ENCODE data around the gene RAB31.
"Not testable (repeated sequence)": the region's sequence is repeated elsewhere in the genome, so short reads cannot be mapped to it uniquely, and the experiment has no call there.

Gene RAB31, protein sequence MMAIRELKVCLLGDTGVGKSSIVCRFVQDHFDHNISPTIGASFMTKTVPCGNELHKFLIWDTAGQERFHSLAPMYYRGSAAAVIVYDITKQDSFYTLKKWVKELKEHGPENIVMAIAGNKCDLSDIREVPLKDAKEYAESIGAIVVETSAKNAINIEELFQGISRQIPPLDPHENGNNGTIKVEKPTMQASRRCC

DNA sequence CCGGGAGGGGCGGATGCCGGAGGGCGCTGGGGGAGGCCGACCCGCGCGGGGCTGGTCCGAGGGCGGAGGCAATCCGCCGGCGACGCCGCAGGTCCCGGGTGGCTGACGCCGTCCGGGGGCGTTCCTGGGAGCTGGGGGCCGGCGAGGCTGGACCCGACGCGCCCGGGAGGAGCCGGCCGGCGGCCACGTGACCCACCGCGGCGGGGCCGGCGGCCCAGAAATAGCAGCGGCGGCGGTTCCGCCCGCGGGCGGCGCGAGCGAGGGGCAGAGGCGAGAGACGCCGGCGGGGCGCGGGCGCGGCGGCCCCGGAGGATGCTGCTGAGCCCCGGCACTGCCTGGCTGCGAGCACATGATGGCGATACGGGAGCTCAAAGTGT is at the start of gene RAB31:
Gene RAB31 (plus strand): TSS at position 245 of the 377 bp plus-strand sequence. CDS start 105 bp downstream, at position 350.
- no peak for DNase-seq (ENCODE audit: low read depth in 1 of 2, low spot score in 1 of 2)

DNA sequence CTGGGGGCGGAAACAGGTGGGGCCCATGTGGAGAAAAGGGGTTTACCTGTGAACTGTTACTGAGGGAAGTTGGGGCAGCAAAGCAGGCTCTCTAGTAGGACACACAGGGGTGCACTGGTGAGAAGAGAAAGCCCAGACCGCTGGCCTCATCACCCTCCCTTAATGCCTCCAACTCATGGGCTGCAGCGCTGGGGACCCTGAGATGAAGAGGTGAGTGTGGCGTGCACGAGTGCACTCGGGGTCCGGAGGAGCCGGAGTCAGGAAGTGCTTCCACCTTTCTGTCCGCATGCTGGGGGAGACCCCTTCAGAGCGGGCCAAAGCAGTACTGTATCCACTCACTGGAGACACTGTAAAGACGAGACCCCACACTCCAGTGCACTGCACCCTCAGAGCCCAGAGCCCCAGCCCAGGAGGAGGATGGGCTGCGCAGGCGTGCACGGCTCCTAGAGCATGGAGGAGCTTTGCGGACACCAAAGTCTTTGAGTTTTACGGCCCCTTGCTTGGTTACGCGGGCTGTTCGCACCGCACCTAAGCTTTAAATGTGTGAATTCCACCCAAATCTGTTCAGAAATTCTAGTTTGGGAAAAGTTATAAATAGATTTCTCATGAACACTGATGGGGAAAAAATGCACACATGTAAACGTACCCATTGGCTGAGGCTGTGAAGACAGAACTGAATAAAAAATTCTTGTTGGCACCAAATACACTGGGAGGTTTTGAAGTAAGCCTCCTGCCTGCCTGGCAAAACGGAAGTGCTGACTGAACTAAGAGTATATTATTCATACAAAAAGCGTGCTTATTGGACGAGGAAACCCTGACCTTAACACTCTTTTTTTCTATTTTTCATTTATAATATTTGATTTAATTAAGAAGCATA is 48.4 kb upstream of the RAB31 start:
- DNase-seq (ENCODE audit: low read depth in 1 of 2, low spot score in 1 of 2) = no peak

DNA sequence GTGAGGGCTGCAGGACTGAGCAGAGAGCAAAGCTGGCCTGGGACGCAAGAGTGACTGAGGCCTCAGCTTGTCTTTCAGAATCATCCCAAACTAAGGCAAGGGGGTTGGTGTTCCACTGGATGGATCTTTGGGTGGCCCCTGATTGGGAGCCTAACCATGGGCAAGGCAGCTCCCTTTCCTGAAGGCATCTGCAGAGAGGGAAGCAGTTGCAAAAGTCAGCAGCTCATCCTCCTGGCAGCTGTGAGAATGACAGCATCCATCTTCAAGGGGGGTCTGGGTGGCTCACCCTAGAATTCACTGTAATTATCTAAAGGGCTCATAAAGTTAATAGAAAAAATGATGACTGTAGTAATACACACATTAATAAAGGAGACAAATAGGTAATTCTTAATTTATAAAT is 46.5 kb upstream of the RAB31 start:
- no peak for DNase-seq (ENCODE audit: low read depth in 1 of 2, low spot score in 1 of 2)

DNA sequence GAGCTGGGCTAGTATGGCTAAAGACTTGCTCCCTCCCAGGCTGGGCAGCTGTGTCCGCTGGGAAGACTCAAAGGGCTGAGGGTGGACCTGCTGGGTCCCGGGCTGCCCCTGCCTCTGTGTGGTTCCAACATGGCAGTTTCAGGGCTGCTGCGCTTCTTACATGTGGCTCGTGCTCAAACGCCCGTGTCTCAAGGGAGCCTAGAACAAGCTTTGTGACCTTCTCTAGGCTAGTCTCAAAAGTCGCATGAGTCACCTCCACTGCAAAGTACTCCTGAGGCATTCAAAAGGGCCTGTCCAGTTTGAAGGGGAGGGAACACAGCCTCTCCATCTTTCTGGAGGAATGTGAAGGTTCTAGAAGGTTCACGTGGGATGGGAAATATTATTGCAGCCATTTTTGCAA is 44.7 kb upstream of the RAB31 start:
- DNase-seq (ENCODE audit: low read depth in 1 of 2, low spot score in 1 of 2) = no peak

DNA sequence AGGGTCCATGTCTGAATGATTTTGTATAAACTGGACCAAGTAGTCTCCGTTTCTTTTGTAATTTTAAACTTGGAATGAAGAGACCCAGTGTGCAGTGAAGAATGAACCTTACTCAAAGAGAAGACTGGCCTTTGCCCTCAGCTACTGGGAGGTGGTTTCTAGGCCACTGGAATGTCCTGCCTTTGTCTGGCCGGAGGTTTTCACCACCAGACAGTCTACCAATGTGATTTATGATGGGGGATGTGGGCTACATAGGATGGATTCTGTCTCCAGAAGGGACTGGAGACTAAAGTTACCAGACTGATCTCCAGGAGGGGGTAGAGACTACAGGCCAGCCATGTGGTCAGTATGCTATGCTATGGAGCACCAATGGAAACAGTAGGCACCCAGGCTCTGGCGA is 42.8 kb upstream of the RAB31 start:
- DNase-seq (ENCODE audit: low read depth in 1 of 2, low spot score in 1 of 2) = no peak

DNA sequence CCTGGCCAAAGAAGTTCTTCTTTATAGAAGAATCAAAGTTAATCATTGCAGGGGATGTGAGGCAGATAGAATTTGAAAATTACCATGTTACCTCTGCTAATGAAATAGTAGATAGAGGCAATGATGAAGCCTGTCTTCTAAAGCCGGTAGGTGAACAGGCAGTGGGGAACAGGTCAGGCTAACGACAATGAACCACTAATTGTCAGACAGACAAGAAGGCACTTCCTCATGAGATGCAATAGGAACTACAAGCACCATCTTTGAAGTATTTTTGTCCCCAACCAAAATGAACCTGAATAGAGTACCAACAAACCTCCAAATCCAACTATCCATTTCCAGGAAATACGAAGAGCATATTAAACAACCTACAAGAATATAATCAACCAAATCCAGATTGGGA is 41.6 kb upstream of the RAB31 start:
- DNase-seq (ENCODE audit: low read depth in 1 of 2, low spot score in 1 of 2) = no peak

DNA sequence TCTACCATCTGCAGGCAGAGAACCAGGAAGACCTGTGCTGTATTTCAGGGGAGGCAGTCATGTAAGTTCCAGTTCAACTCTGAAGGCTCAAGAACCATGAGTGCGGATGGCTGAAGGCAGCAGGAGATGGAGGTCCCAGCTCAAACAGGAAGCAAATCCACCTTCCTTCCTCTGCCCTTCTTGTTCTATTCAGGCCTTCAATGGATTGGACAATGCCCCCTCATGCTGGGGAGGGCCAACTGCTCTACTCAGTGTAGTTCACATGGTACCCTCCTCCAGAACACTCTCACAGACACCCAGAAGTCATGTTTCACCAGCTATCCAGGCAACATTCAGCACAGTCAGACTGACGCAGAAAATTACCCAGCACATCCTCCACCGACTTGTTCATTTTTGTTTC is 39.1 kb upstream of the RAB31 start:
- no peak for DNase-seq (ENCODE audit: low read depth in 1 of 2, low spot score in 1 of 2)

DNA sequence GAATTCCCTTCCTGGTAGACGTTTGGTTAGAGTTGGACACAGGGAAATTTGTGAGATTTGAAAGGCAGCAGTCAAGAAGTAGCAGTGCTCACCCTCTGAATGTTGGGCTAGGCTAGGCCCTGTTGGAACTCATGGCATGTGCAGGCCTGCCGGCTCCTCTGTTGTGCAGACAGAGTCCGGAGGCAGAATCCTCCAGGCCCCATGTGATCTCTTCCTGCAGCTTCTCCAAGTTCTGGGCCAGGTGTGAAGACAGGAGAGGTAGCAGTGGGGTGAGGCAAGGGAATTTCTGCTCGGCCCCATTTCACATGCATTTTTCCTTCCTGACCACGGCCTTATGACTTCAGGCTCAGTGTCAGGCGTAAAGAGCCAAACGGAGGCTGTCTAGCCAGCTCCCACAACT is 36.9 kb upstream of the RAB31 start:
- no peak for DNase-seq (ENCODE audit: low read depth in 1 of 2, low spot score in 1 of 2)

DNA sequence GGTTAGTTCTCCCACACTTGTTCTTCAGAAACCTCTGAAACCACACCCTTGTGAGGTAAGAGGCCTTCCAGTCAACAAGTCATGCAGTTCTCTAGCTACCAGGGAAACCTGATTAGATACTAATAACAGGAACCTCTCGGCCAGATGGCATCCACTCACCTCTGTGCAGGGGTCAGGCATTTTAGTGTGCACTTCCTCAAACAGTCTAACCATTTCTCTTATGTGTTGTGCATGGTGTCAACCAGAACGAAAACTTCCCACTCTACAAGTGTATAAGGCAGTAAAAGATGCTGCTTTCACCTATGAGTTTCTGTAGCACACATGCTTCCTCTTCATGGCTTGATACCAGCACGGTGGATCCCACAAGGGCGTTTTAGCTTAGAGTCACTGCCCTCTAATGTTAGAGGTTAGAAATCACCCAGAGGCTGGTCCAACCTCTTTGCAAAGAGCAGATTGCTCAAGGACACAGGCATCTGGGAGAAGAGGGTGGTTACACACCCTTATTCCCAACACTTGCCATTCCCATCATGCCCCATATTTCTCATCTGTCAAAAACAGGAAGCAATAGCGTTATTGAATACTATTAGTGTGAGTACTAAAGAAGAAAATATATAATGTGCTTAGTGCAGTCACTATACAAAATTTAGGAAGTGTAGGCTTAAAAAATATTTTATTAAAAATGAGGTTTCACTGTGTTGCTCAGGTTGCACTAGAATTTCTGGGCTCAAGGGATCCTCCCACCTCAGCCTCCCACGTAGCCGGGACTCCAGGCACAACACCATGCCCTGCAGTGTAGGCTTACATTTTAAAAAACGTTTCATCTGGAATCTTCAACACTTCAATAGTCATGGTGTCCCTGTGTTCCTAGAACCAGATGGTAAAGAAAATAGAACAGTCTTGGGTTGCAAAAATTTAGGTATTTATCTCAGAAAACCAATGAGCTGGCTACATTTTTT is 34.5 kb upstream of the RAB31 start:
- DNase-seq (ENCODE audit: low read depth in 1 of 2, low spot score in 1 of 2) = no peak

DNA sequence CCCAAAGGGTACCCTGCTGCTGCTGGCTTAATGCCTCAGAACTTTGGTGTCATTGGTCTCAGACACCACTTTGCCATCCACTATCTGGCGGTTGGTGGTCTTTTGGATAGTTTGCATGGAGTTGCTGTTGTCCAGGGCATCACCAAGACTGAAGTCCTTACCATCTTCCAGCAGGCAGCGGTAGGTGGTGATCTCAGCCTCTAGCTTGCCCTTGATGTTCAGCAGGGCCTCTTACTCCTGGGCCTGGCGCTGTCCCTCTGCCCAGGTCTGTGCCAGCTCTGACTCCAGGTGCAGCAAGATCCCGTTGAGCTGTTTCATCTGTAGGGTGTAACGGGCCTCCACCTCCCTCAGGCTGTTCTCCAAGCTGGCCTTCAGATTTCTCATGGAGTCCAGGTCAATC is 29.9 kb upstream of the RAB31 start:
- DNase-seq (ENCODE audit: low read depth in 1 of 2, low spot score in 1 of 2) = not testable (repeated sequence)

DNA sequence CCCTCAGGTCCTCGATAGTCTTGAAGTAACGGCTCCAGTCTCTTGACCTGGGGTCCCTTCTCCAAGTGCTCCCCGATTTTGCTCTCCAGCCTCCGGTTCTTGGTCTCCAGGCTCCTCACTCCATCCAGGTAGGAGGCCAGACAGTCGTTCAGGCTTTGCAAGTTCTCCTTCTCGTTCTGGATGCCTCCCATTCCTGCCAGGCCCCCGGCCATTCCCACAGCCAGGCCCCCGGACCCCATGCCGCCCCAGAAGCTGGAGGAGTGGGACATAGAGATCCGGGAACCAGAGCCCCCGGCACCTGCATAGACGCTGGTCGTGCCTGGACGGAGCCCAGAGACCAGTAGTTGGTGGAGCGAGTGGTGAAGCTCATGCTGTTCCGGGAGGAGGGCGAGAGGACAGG is 29.0 kb upstream of the RAB31 start:
- no peak for DNase-seq (ENCODE audit: low read depth in 1 of 2, low spot score in 1 of 2)

DNA sequence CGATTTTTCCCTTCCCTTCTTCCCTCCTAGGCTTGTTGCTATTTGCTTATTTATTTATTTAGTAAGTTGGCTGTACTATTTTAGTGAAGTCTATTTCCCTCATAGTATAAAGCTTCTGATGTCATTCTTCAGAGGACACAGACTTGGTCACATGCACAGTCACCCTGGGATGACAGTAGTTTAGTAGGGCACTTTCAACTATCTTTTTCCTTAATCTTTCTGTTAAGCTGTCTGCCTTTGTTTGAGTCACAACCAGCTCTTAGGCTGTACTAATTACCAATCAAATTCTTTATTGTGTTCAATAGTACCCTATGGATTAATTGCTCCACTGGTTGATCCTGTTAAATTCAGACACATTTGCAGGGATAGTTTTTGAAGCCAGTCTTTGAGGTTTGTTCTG is 26.9 kb upstream of the RAB31 start:
- DNase-seq (ENCODE audit: low read depth in 1 of 2, low spot score in 1 of 2) = no peak

DNA sequence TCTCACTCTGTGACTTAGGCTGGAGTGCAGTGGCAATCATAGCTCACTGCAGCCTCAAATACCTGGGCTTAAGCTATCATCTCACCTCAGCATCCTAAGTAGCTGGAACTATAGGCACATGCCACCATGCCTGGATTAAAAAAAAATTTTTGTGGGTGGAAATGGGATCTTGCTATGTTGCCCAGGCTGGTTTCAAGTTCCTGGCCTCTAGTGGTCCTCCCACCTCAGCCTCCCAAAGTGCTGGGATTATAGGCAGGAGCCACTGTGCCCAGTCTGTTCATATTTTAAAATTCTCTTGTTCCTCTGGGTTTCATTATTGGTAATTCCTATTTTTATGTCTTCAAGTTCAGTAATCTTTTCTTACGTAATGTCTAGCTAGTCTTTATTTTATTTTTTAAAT is 25.5 kb upstream of the RAB31 start:
- DNase-seq (ENCODE audit: low read depth in 1 of 2, low spot score in 1 of 2) = no peak

DNA sequence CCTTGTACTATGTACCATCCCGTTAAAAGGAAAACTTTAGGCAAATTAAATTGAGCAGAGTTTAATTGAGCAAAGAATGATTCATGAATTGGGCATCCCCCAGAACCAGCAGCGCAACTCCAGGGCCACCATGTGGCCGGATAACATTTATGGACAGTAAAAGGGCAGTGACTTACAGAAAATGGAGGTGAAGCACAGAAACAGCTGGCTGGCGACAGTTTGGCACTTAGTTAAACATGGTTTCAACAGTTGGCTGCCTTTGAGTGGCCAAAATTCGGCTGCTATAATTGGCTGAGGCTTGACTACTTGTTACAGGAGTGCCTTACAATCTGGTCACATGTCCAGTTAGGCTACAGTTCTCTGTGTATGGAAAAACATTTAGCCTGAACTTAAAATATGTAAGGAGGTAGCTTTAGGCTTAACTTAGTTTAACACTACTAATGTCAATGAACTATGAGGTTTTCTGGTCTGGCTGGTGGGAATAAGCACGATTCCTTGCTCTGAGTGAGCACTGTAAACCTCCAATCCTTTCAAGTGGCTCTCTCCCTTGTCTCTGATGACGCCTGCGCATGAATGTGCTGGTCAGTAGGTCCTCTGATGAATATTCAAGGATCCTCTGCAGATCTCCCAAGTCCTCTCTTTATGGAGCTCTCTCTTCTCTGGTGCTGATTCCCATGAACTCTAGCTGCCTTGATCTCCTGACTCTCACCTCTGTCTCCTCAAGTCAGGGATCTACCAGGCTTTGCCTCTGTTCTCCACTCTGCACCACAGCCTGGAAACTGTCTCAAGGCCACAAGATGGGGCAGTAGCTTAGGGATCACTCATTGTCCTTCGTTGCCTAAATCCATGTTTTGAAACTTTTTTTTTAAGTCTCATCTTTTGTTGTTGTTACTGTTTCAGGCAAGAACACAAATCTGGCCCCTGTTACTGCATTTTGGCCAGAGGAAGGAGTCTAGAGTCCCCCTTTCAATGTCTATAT is 24.4 kb upstream of the RAB31 start:
- DNase-seq (ENCODE audit: low read depth in 1 of 2, low spot score in 1 of 2) = no peak

DNA sequence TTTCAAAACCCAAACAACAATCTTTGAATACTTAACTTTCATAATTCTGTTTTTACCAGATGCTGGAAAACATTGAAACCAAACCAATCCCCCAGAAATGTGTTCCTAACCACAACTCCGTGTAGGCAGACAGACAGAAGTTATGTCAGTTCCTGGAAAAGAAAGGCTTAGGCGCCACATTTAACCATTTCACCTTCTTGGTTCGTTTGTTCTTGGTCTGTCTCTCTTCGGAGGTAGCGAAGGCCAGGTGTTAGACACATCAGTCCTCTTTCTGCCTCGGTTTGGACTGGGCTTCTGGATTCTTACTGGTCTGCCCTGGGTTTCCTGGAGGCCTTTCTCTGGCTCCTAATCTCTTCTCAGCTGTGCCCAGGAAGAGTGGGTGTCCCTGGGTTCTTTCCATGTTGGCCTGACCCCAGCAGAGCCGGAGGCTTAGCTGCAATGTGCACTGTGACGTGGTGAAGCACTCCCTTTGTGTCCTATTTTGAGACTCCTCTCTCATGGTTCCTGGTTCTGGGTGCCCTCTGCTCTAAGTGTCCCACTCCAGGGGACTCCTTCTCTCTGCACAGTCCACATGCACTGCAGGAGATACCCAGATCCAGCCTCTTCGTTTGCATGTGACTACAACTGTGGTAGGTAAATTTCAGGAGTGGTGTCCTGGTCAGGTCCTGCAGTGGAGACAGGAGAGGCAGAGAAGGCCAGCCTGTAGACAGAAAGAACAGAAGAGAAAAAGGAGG is 23.1 kb upstream of the RAB31 start:
- no peak for DNase-seq (ENCODE audit: low read depth in 1 of 2, low spot score in 1 of 2)

DNA sequence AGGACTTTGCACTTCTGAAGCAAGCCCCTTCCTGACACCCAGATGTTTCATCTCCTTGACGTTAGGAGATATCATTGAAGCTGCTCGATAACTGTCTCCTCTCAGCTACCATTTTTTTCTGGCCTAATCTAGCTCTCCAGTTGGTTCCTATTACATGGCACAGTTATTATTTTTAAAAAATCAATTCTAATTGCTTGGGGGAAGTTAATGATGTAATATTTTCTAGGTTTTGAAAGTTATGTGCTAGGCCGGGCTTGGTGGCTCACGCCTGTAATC is 22.5 kb upstream of the RAB31 start:
- no peak for DNase-seq (ENCODE audit: low read depth in 1 of 2, low spot score in 1 of 2)

DNA sequence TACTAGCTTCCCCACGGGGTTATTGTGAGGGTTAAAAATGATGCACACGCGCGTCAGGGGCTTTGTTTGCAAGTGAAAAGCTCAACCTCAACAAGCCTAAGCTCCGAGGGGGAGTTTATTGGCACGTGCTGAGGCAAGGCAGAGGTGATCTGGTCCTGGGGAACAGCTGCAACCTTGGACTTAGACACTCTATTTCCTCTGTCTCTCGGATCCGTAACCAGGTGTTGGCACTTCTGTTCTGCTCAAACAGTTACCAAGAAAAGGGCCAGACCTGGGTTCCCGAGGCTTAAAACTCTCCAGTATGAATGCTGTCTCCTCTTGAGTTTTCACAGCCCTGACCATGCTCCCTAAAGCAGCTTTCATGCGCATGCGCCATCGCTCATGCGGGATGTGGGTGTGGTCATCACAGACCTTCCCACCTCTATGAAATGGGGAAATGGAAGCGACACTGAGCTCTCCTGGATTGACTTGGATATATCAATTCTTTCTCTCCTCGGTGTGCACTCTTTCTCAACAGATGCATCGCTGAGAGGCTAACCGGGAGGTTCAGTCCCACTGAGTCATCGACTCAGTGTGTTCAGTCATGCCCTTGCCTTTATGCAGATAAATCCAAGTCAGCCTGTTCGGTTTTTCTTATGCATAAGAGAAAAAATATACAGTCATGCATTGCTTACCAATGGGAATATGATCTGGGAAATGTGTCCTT is 19.9 kb upstream of the RAB31 start:
- no peak for DNase-seq (ENCODE audit: low read depth in 1 of 2, low spot score in 1 of 2)

DNA sequence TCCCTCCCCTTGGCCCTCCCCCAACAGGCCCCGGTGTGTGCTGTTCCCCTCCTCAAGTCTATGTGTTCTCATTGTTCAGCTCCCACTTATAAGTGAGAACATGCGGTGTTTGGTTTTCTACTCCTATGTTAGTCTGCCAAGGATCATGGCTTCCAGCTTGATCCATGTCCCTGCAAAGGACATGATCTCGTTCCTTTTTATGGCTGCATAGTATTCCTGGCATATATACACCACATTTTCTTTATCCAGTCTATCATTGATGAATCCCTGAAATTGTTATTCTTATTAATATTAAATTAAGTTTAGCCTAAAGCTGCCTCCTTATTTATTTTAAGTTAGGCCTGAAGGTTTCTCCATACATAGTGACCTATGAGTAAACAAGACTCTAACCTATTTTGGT is 18.8 kb upstream of the RAB31 start:
- no peak for DNase-seq (ENCODE audit: low read depth in 1 of 2, low spot score in 1 of 2)

DNA sequence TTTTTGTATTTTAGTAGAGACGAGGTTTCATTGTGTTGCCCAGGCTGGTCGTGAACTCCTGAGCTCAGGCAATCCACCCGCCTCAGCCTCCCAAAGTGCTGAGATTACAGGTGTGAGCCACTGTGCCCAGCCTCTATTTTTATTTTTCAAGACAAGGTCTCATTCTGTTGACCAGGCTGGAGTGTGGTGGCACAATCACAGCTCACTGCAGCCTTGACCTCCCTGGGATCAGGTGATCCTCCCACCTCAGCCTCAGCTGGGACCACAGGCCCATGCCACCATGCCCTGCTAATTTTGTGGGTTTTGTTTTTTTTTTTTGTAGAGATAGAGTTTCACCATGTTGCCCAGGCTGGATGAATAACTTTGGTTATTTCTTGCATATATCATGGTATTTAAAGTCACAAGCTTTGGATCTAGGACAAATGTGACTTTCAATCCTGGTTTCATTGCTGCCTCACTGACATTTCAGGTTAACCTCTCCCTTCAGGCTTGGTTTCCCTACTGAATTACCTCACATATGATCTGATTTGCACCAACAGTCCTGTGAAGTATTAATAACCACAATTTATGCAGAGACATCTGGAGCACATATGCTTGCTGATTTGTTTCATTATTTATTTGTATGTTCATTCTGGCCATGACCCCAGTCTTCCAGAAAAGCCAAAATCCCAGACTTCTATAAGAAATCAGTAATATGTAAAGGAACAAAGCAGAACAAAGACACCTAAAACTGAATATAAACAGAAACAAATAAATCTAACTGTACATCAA is 17.5 kb upstream of the RAB31 start:
- no peak for DNase-seq (ENCODE audit: low read depth in 1 of 2, low spot score in 1 of 2)

All from stimulated activated CD4-positive, alpha-beta T cell treated with anti-CD3 and anti-CD28 coated beads, Interleukin-15, amount 100 ng/mL, for 1 hour (primary cell).